ENCODE measurements around the gene IAH1. TPM values are rescaled to one million over a fixed set of nuclear protein-coding genes. Genes with fewer than 3 reads are reported as not detected.

The IAH1 gene
- total and polyA plus RNA-seq, 9 of the 15 experiments (the other 6 are each of a cell fraction or from before 2014, with no cell fraction given) = 0.04 to 19.3 (median 0.36) TPM; not detected in 3

DNA sequence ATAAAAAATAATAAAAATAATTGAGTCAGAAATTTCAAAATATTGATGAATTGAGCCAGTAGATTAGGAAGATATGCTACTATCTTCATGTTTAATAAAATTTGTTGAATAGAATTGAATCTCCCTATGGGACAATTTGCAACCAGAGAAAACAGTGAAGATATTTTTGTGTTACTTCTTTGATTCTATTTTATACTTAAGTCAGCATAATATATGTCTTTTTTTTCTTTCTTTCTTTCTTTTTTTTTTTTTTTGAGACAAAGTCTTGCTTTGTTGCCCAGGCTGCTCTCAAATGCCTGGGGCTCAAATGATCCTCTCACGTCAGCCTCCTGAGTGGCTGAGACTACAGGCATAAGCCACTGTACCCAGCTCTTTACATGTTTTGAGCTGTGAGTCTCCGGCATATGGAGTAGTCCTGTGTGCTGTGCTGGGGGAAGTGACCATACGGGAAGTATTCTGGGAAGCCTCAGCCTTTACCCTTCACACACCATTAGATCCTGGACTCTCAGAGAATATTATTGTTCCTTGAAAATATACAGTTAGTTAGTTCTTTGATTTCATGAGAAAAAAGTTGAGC, 13.8 kb upstream of the IAH1 start:
- CTCF ChIA-PET (ENCODE audit: low intra/inter-chr PET ratio) = no interaction called here
- H3K9ac ChIP-seq (ENCODE audit: insufficient read depth in 1 of 2, low read depth in 2 of 2, low read length in 2 of 2) = no peak overlapping the region
- H3K9me1 ChIP-seq (ENCODE audit: control insufficient read depth, insufficient read depth, low read length) = no peaks in the 10 kb centered on the region
- no peak for DNase-seq (ENCODE audit: extremely low read depth in 1 of 4, low spot score in 3 of 4)
- no peak overlapping the region for H2AFZ ChIP-seq (ENCODE audit: low read depth, low read length)
- in situ Hi-C loops (cut with MboI) = no loop called here
- H3K4me2 ChIP-seq (ENCODE audit: insufficient read depth, low read length) = no peak overlapping the region
- H3K79me2 ChIP-seq (ENCODE audit: control insufficient read depth, insufficient read depth, low read length) = no peaks in the 10 kb centered on the region
- H3K27ac ChIP-seq (ENCODE audit: extremely low read depth, low read depth, low read length) = no peak overlapping the region
- no TSS peak for BruUV-seq (replicated peaks)
- intact Hi-C loops (cut with micrococcal nuclease) = no loop called here
- no peak for FAIRE-seq
- no peak for ATAC-seq
- POLR2A ChIA-PET = interaction anchor here (0.6 kb wide), 1 partner anchor 868 kb away, joined by 3 read pairs; no protein-coding TSS in a partner anchor
- no peaks in the 10 kb centered on the region for H3K9me3 ChIP-seq (replicated peaks; ENCODE audit: control insufficient read depth, insufficient read depth, low read depth, low read length)
- no peaks in the 10 kb centered on the region for H3K27me3 ChIP-seq (ENCODE audit: control insufficient read depth in 2 of 2, insufficient read depth in 2 of 2, low read length in 2 of 2)
- no peaks in the 10 kb centered on the region for H3K4me1 ChIP-seq (replicated peaks in 1 of 2; ENCODE audit: control insufficient read depth in 2 of 2, insufficient read depth in 2 of 2, low read length in 2 of 2)
- H3K4me3 ChIP-seq = no peak overlapping the region
- H3K36me3 ChIP-seq (ENCODE audit: control insufficient read depth, insufficient read depth, low read length) = peaks cover 72% of the 10 kb centered on the region
- 94% methylated on average over 3 of the region's 3 CpGs for WGBS (ENCODE audit: insufficient coverage, low coverage, missing lambda C conversion rate)
- no peaks in the 10 kb centered on the region for H4K20me1 ChIP-seq (replicated peaks; ENCODE audit: control insufficient read depth, insufficient read depth, low read length)
- TF ChIP-seq RNF219 (CRISPR knock-in tag; IDR thresholded peaks at IDR 0.05) = no peak
- TF ChIP-seq DEAF1 (CRISPR knock-in tag; IDR thresholded peaks at IDR 0.05) = no peak
- TF ChIP-seq ZNF280A (IDR thresholded peaks at IDR 0.05; ENCODE audit: low read depth, partially characterized antibody) = no peak
- TF ChIP-seq NR3C1 (CRISPR knock-in tag; IDR thresholded peaks at IDR 0.05) = no peak
- TF ChIP-seq SUPT5H (IDR thresholded peaks at IDR 0.05) = no peak
- TF ChIP-seq ETS2 (tag; IDR thresholded peaks at IDR 0.05; ENCODE audit: borderline replicate concordance, poor library complexity, severe bottlenecking) = no peak
- TF ChIP-seq, protein P1, sequence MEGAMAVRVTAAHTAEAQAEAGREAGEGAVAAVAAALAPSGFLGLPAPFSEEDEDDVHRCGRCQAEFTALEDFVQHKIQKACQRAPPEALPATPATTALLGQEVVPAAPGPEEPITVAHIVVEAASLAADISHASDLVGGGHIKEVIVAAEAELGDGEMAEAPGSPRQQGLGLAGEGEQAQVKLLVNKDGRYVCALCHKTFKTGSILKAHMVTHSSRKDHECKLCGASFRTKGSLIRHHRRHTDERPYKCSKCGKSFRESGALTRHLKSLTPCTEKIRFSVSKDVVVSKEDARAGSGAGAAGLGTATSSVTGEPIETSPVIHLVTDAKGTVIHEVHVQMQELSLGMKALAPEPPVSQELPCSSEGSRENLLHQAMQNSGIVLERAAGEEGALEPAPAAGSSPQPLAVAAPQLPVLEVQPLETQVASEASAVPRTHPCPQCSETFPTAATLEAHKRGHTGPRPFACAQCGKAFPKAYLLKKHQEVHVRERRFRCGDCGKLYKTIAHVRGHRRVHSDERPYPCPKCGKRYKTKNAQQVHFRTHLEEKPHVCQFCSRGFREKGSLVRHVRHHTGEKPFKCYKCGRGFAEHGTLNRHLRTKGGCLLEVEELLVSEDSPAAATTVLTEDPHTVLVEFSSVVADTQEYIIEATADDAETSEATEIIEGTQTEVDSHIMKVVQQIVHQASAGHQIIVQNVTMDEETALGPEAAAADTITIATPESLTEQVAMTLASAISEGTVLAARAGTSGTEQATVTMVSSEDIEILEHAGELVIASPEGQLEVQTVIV (CRISPR knock-in tag; IDR thresholded peaks at IDR 0.05; ENCODE audit: borderline replicate concordance) = no peak
- no peak for TF ChIP-seq SREBF1 (IDR thresholded peaks at IDR 0.05; ENCODE audit: borderline replicate concordance, low read depth, low read length)

All from K562 (cell line).